Measurements from ENCODE around the gene TBL1X. TPM values are rescaled to one million over a fixed set of nuclear protein-coding genes. Genes with fewer than 3 reads are reported as not detected.

Gene TBL1X
- total RNA-seq, 3 donors from 2014 or later = 18.6 to 24.6 (median 20.0) TPM

DNA sequence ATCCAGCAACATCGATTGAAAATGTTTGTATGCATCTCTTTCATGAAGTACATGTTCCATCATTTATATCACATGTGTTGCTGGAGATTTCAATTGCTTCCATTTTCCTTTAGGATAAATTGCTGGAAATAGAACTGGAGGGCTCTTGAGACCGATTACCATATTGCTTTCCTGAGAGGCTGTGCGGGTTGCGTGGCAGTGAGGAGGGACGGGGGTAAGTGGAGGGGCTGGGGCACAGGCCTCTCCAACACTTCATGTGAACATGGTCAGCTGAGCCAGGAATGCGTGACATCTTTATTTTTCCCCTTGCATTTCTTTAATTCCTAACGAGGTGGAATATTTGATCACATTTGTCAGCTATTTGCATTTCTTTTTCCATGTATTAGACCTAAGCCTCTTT is 144.6 kb downstream of the TBL1X start:
- no peak overlapping the region for H3K4me3 ChIP-seq
- peaks cover 0 to 5% of the 10 kb centered on the region in 2 donors for H3K27me3 ChIP-seq
- no peak for TF ChIP-seq POLR2A (IDR thresholded peaks at IDR 0.05)
- TF ChIP-seq, protein P1, sequence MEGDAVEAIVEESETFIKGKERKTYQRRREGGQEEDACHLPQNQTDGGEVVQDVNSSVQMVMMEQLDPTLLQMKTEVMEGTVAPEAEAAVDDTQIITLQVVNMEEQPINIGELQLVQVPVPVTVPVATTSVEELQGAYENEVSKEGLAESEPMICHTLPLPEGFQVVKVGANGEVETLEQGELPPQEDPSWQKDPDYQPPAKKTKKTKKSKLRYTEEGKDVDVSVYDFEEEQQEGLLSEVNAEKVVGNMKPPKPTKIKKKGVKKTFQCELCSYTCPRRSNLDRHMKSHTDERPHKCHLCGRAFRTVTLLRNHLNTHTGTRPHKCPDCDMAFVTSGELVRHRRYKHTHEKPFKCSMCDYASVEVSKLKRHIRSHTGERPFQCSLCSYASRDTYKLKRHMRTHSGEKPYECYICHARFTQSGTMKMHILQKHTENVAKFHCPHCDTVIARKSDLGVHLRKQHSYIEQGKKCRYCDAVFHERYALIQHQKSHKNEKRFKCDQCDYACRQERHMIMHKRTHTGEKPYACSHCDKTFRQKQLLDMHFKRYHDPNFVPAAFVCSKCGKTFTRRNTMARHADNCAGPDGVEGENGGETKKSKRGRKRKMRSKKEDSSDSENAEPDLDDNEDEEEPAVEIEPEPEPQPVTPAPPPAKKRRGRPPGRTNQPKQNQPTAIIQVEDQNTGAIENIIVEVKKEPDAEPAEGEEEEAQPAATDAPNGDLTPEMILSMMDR (IDR thresholded peaks at IDR 0.05) = no peak
- no peak for TF ChIP-seq POLR2AphosphoS5 (IDR thresholded peaks at IDR 0.05)
- no peaks in the 10 kb centered on the region for H3K4me1 ChIP-seq
- H3K27ac ChIP-seq = no peak overlapping the region
- intact Hi-C loops (cut with DNase I; ENCODE audit: low total_unique reads) = no loop called here
- DNase-seq (ENCODE audit: low spot score in 2 of 2) = no peak
- no peaks in the 10 kb centered on the region for H3K9me3 ChIP-seq
- H3K36me3 ChIP-seq = no peaks in the 10 kb centered on the region

DNA sequence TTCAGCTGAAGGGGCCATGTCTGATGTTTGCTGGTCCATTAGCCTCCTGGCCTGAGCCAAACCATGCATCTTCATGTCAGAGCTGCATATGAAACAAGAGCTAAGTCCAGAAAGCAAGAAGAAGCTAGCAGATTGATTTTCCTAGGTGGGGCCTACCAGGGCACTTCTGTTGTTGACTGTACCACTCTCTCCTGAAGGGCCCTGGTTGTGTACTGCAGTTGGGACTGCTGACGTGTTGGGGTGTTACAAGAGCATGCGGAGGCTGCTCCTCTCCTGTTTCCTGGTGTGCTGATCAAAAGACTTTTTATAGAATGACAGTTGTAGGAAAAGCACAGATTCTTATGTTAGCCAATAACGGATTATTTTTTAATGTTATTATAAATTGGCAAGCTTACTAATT is 145.1 kb downstream of the TBL1X start:
- Histone ChIP-seq H3K9me3 (no peaks in the 10 kb centered on the region), H3K36me3 (no peaks in the 10 kb centered on the region), H3K27me3 (peaks cover 0 to 5% of the 10 kb centered on the region in 2 donors), H3K4me3 (no peak overlapping the region), H3K27ac (no peak overlapping the region), H3K4me1 (no peaks in the 10 kb centered on the region)
- DNase-seq (ENCODE audit: low spot score in 2 of 2) = no peak
- intact Hi-C loops (cut with DNase I; ENCODE audit: low total_unique reads) = no loop called here
- TF ChIP-seq POLR2AphosphoS5 (IDR thresholded peaks at IDR 0.05) = no peak
- TF ChIP-seq, protein P1 (IDR thresholded peaks at IDR 0.05) = no peak
- no peak for TF ChIP-seq POLR2A (IDR thresholded peaks at IDR 0.05)

DNA sequence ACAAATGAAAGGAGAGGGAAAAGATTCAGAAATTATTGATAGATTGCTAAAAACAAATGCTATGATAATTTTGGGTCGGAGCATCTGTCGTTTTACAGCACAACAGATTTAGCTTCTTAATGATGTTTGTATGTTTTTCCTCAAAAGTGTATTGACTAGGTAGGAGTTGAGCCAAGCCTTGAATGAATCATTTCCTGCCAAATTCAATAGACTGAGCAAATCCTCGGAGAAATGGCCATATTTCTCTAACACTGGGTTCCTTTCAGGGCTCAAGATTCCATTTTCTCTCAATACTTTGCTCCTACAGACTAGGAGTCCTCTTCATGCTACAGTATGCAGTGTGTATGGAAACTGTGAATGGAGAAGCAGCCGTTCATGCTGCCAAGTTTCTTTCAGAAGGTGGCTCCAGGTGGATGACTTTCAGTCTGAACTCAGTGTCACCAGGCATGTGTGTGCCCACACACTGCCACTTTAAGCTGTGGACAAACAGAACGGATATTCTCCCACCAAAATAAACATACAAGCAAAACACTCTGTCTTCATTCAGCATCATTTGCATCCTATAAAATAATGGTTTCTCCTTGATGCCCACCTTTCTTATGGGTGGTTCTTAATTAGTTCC is 146.0 kb downstream of the TBL1X start:
- no peak overlapping the region for H3K27ac ChIP-seq
- no peak for TF ChIP-seq POLR2AphosphoS5 (IDR thresholded peaks at IDR 0.05)
- TF ChIP-seq POLR2A (IDR thresholded peaks at IDR 0.05) = no peak
- TF ChIP-seq, protein P1 (IDR thresholded peaks at IDR 0.05) = no peak
- DNase-seq (ENCODE audit: low spot score in 2 of 2) = no peak
- H3K4me3 ChIP-seq = no peak overlapping the region
- peaks cover 0 to 5% of the 10 kb centered on the region in 2 donors for H3K27me3 ChIP-seq
- intact Hi-C loops (cut with DNase I; ENCODE audit: low total_unique reads) = no loop called here
- H3K36me3 ChIP-seq = no peaks in the 10 kb centered on the region
- no peaks in the 10 kb centered on the region for H3K9me3 ChIP-seq
- no peaks in the 10 kb centered on the region for H3K4me1 ChIP-seq

DNA sequence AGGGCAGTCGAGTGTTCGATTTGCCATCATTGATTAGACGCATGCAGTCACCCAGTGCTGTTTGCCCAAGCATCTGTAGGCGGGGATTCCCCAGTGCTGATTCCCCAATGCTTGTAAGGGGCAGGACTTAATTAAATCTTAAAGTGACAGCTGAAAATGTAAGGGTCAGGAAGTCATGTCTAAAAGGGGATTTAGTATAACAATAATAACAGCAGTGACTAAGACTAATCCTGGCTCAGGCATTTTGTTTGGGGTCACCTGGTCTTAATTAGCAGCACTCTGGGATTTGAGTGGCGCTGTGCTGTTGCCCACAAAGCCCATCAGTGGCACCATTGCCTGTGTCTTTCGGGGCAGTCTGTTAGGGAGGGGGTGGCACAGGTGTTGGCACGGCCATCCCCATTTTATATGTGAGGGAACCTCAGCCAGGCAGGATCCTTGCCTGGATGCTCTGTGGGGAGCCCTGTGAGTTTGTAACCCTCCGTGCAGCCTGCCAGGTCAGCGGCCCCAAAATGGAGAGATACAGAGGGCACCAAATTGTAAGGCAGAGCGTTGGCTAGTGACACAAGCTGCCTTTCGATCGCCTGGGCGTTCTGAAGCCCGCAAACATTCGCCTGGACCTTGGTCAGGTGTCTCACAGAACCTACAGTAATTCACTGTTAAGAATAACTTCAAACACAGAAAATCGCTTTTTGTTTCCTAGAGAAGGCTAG is 146.7 kb downstream of the TBL1X start:
- TF ChIP-seq, protein P1 (IDR thresholded peaks at IDR 0.05) = no peak
- no peak for TF ChIP-seq POLR2AphosphoS5 (IDR thresholded peaks at IDR 0.05)
- TF ChIP-seq POLR2A (IDR thresholded peaks at IDR 0.05) = no peak
- intact Hi-C loops (cut with DNase I; ENCODE audit: low total_unique reads) = no loop called here
- H3K9me3 ChIP-seq = no peaks in the 10 kb centered on the region
- H3K27ac ChIP-seq = no peak overlapping the region
- no peak overlapping the region for H3K4me3 ChIP-seq
- no peaks in the 10 kb centered on the region for H3K4me1 ChIP-seq
- no peaks in the 10 kb centered on the region for H3K36me3 ChIP-seq
- peaks cover 0 to 5% of the 10 kb centered on the region in 2 donors for H3K27me3 ChIP-seq
- no peak for DNase-seq (ENCODE audit: low spot score in 2 of 2)

DNA sequence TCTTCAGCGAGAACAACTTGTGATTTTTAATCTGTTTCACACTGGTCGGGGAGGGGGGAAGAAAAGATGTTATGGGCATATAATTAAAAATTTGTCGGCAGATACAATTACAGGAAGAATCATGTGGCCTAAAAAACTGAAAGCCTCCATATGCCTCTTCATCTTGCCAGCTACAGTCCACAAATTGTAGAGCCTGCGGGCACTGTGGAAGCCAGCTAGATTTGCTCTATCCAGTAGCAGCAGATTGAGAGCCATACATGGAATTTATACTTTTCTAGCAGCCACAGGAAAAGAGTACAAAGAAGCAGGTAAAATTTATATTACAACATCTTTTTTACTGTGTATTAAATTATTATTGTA is 147.3 kb downstream of the TBL1X start:
- H3K4me3 ChIP-seq = no peak overlapping the region
- no peak for DNase-seq (ENCODE audit: low spot score in 2 of 2)
- H3K9me3 ChIP-seq = no peaks in the 10 kb centered on the region
- TF ChIP-seq POLR2A (IDR thresholded peaks at IDR 0.05) = no peak
- H3K27me3 ChIP-seq = peaks cover 0 to 5% of the 10 kb centered on the region in 2 donors
- intact Hi-C loops (cut with DNase I; ENCODE audit: low total_unique reads) = no loop called here
- H3K4me1 ChIP-seq = no peaks in the 10 kb centered on the region
- no peaks in the 10 kb centered on the region for H3K36me3 ChIP-seq
- no peak overlapping the region for H3K27ac ChIP-seq

Data from breast epithelium (tissue), 4 donors.